ENCODE data around the gene SNX5. TPM values are rescaled to one million over a fixed set of nuclear protein-coding genes. Genes with fewer than 3 reads are reported as not detected.

SNX5 gene
- 128 and 160 TPM in 2 replicates for total RNA-seq

GRCh38 chr20:17968366-17969277, at the start of gene SNX5, which contains the start of gene MGME1:
Gene SNX5, minus strand, starts transcription at chr20:17968794. Its CDS starts 369 bp downstream, at chr20:17968425.
Gene MGME1, plus strand, starts transcription at chr20:17969018. Its CDS starts 842 bp downstream, at chr20:17969860.

Other genes starting within 250 kb of the SNX5 start
- 6.9 and 24.1 TPM in 2 replicates for gene MGME1, start 224 bp upstream of the SNX5 start, total RNA-seq
- gene OVOL2, start 89.1 kb upstream of the SNX5 start, total RNA-seq = not detected in 2 replicates
- 14.0 and 18.2 TPM in 2 replicates for gene KAT14, start 169.1 kb upstream of the SNX5 start, total RNA-seq
- gene PET117, start 169.1 kb upstream of the SNX5 start, total RNA-seq = 9.3 and 12.9 TPM in 2 replicates